ENCODE data around the gene PIP5K1B.

The PIP5K1B gene

DNA sequence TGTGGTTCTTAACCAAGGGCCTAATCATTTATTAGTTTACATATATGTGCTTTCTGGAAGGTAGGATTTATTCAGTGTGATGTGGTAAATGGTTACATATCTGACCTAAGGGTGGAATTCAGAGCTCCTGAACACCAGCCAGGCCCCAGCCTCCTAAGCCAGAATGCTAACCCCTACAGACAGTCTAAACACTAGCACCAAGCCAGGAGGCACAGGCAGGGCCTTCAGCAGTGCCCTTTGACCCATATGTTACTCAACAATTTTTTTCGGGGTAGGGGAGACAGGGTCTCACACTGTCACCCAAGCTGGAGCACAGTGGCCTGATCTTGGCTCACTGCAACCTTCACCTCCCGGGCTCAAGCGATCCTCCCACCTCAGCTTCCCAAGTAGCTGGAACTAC, 268.6 kb downstream of the PIP5K1B start:
- no peak for TF ChIP-seq FOXP2 (optimal IDR thresholded peaks at IDR 0.05; ENCODE audit: borderline replicate concordance, extremely low read depth, extremely low read length, insufficient read depth)
- TF ChIP-seq TAF1 (IDR thresholded peaks at IDR 0.05; ENCODE audit: borderline replicate concordance, insufficient read depth, low read length) = no peak
- TF ChIP-seq POLR2AphosphoS5 (IDR thresholded peaks at IDR 0.05; ENCODE audit: low read depth, low read length) = no peak
- no peak for TF ChIP-seq SIN3A (IDR thresholded peaks at IDR 0.05; ENCODE audit: borderline replicate concordance, insufficient read depth, low read length)
- TF ChIP-seq, protein P1, sequence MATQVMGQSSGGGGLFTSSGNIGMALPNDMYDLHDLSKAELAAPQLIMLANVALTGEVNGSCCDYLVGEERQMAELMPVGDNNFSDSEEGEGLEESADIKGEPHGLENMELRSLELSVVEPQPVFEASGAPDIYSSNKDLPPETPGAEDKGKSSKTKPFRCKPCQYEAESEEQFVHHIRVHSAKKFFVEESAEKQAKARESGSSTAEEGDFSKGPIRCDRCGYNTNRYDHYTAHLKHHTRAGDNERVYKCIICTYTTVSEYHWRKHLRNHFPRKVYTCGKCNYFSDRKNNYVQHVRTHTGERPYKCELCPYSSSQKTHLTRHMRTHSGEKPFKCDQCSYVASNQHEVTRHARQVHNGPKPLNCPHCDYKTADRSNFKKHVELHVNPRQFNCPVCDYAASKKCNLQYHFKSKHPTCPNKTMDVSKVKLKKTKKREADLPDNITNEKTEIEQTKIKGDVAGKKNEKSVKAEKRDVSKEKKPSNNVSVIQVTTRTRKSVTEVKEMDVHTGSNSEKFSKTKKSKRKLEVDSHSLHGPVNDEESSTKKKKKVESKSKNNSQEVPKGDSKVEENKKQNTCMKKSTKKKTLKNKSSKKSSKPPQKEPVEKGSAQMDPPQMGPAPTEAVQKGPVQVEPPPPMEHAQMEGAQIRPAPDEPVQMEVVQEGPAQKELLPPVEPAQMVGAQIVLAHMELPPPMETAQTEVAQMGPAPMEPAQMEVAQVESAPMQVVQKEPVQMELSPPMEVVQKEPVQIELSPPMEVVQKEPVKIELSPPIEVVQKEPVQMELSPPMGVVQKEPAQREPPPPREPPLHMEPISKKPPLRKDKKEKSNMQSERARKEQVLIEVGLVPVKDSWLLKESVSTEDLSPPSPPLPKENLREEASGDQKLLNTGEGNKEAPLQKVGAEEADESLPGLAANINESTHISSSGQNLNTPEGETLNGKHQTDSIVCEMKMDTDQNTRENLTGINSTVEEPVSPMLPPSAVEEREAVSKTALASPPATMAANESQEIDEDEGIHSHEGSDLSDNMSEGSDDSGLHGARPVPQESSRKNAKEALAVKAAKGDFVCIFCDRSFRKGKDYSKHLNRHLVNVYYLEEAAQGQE (IDR thresholded peaks at IDR 0.05; ENCODE audit: insufficient read depth in 1 of 2, low read depth in 2 of 2, low read length in 2 of 2) = no peak

DNA sequence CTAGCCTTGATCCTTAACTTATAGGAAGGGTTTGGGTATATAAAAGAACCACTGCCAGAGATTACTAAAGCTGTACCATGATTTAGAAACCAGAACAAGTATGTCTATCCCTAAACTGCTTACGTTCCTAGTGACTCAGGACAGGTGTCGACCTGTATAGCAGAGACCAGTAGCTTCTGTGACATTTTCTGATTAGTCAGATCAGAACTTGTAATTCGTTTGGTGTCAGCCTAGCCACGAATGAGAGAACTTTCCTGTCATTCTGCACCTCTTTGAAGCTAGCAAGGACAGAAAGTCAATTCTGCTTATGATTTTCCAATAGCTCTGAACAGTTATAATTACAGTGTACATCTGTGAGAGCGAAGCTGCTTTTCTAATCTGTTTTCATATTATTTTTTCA, 269.4 kb downstream of the PIP5K1B start:
- TF ChIP-seq FOXP2 (optimal IDR thresholded peaks at IDR 0.05; ENCODE audit: borderline replicate concordance, extremely low read depth, extremely low read length, insufficient read depth) (no peak), SIN3A (IDR thresholded peaks at IDR 0.05; ENCODE audit: borderline replicate concordance, insufficient read depth, low read length) (no peak)
- TF ChIP-seq, protein P1 (IDR thresholded peaks at IDR 0.05; ENCODE audit: insufficient read depth in 1 of 2, low read depth in 2 of 2, low read length in 2 of 2) = no peak

DNA sequence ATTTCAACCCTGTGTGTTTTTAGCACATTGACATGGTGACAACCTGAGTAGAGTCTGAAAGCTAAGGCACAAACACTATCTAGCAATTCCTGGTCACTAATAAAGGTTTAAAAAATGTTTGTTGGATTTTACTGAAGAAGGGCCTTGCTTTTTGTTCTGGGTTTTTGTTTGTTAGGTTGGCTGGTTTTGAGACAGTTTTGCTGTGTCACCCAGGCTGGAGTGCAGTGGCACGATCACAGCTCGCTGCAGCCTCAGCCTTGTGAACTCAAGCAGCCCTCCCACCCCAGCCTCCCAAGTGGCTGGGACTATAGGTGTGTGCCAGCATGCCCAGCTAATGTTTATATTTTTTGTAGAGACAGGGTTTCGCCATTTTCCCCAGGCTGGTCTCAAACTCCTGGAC, 269.9 kb downstream of the PIP5K1B start:
- TF ChIP-seq POLR2AphosphoS5 (IDR thresholded peaks at IDR 0.05; ENCODE audit: low read depth, low read length) (no peak), FOXP2 (optimal IDR thresholded peaks at IDR 0.05; ENCODE audit: borderline replicate concordance, extremely low read depth, extremely low read length, insufficient read depth) (no peak), TAF1 (IDR thresholded peaks at IDR 0.05; ENCODE audit: borderline replicate concordance, insufficient read depth, low read length) (no peak), SIN3A (IDR thresholded peaks at IDR 0.05; ENCODE audit: borderline replicate concordance, insufficient read depth, low read length) (no peak)
- TF ChIP-seq, protein P1 (IDR thresholded peaks at IDR 0.05; ENCODE audit: insufficient read depth in 1 of 2, low read depth in 2 of 2, low read length in 2 of 2) = no peak

DNA sequence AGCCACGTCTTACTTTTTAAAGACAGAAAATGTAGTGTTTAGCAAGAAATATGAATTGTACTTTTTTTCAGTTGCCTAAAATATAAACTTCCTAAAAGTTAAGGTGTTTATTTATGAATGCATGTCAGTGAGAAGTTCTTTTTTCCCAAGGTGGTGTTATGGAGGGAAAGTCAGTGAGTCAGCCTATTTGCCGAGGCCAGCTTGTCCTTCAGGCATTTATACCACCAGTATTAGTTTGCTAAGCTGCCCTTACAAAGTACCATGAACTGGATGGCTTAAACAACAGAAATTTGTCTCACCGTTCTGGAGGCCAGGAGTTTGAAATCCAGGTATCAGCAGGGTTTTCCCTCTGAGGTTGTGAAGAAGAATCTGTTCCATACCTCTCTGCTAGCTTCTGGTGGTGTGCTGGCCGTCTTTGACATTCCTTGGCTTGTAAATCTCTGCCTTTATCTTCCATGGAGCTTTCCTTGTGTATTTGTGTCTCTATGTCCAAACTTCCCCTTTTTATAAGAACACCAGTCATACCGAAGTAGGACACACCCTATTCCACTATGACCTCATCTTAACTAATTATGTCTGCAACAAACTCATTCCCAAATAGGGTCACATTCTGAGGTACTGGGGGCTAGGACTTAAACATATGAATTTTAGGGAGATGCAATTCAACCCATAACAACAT, 270.5 kb downstream of the PIP5K1B start:
- TF ChIP-seq POLR2AphosphoS5 (IDR thresholded peaks at IDR 0.05; ENCODE audit: low read depth, low read length) (no peak), TAF1 (IDR thresholded peaks at IDR 0.05; ENCODE audit: borderline replicate concordance, insufficient read depth, low read length) (no peak), FOXP2 (optimal IDR thresholded peaks at IDR 0.05; ENCODE audit: borderline replicate concordance, extremely low read depth, extremely low read length, insufficient read depth) (no peak), SIN3A (IDR thresholded peaks at IDR 0.05; ENCODE audit: borderline replicate concordance, insufficient read depth, low read length) (no peak)
- TF ChIP-seq, protein P1 (IDR thresholded peaks at IDR 0.05; ENCODE audit: insufficient read depth in 1 of 2, low read depth in 2 of 2, low read length in 2 of 2) = no peak

DNA sequence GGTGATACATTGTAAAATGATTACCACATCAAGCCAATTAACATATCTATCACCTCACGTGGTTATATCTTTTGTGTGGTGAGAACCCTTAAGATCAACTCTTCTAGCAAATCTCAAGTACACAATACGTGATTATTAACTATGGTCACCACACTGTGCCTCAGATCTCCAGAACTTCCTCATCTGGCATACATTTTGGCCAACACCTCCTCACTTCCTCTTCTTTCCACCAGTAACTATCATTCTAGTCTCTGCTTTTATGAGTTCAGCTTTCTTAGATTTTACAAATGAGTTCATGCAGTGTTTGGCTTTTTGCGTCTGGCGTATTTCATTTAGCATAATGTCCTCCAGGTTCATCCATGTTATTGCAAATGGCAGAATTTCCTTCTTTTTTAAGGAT, 273.0 kb downstream of the PIP5K1B start:
- TF ChIP-seq POLR2AphosphoS5 (IDR thresholded peaks at IDR 0.05; ENCODE audit: low read depth, low read length) (no peak), FOXP2 (optimal IDR thresholded peaks at IDR 0.05; ENCODE audit: borderline replicate concordance, extremely low read depth, extremely low read length, insufficient read depth) (no peak), TAF1 (IDR thresholded peaks at IDR 0.05; ENCODE audit: borderline replicate concordance, insufficient read depth, low read length) (no peak), SIN3A (IDR thresholded peaks at IDR 0.05; ENCODE audit: borderline replicate concordance, insufficient read depth, low read length) (no peak)
- TF ChIP-seq, protein P1 (IDR thresholded peaks at IDR 0.05; ENCODE audit: insufficient read depth in 1 of 2, low read depth in 2 of 2, low read length in 2 of 2) = no peak

All from PFSK-1 (cell line).